Gastrocnemius medialis (tissue), 4 donors: ENCODE data around the gene APEH.

Experiments
- CTCF ChIP-seq, 5 experiments: fragments of 450-650 bp in 3 of 5; fragments of 200-600 bp in 2 of 5; sonication (generic) in 2 of 5; IDR thresholded peaks in 4 of 5; conservative IDR thresholded peaks in 1 of 5; 1 replicate in 4 of 5; 2 replicates in 1 of 5; pipeline ENCODE4 v1.5.1; 2016 to 2019; ENCODE audit warnings: antibody characterized with exemption in 5 of 5, mild to moderate bottlenecking in 3 of 5, moderate library complexity in 3 of 5
- POLR2A ChIP-seq, 2 donors: fragments of 450-650 bp; IDR thresholded peaks; one replicate each; pipeline ENCODE4 v1.6.1; 2017; ENCODE audit warnings: antibody characterized with exemption in 2 of 2, mild to moderate bottlenecking in 2 of 2, moderate library complexity in 2 of 2

GRCh38 chr3:49702672-49703071 is 28.5 kb downstream of the APEH start:
- TF ChIP-seq CTCF (IDR thresholded peaks at IDR 0.05 in 4 of 5, conservative IDR thresholded peaks at IDR 0.05 in 1 of 5): no peak
- TF ChIP-seq POLR2A (IDR thresholded peaks at IDR 0.05): no peak
